GM12878 (cell line): ENCODE measurements around the gene PHC2.

ENCODE experiments used
- CHD1 ChIP-seq: IDR thresholded peaks from 2 replicates; pipeline ENCODE4 v1.6.1; 2012; ENCODE audit warnings: low read depth, low read length, improper control_type of control experiment
- POLR2A ChIP-seq: IDR thresholded peaks from 2 replicates; pipeline ENCODE4 v1.6.1; 2011; ENCODE audit warnings: low read depth, mild to moderate bottlenecking, low read length
- RAD51 ChIP-seq: fragments of 450-650 bp; IDR thresholded peaks from 2 replicates; pipeline ENCODE4 v1.6.1; 2016; ENCODE audit warnings: moderate library complexity, mild to moderate bottlenecking, inconsistent platforms
- TARDBP ChIP-seq: IDR thresholded peaks from 2 replicates; pipeline ENCODE4 v1.6.1; 2016; ENCODE audit warnings: borderline replicate concordance
- TCF3 ChIP-seq: IDR thresholded peaks from 2 replicates; pipeline ENCODE4 v1.6.1; 2012; ENCODE audit warnings: low read depth, mild to moderate bottlenecking, low read length, borderline replicate concordance; ENCODE audit not compliant: insufficient read depth

DNA sequence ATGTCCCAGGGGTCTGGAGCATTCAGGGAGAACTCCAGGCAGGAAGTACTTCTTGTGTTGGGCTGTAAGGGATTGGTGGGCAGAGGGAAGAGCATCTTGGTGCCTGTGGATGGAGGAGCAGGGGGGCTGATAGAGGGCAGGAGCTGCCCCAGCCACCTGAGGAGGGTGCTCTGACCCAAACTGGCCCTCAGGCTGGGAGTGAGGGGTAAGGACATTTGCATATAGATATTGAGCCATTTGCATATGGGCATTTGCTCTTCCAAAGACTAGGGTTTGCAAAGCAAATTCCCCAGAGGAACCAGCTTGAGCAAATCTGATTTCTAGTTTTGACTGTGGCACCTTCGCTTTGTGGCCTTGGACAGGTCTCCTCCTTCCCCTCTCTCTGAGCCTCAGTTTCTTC is 156.4 kb downstream of the PHC2 start:
- TF ChIP-seq TCF3 = no peak
- no peak for TF ChIP-seq TARDBP
- no peak for TF ChIP-seq POLR2A
- TF ChIP-seq CHD1 = no peak
- no peak for TF ChIP-seq RAD51
